Measurements from ENCODE around the gene SEC61B. TPM values are rescaled to one million over a fixed set of nuclear protein-coding genes. Genes with fewer than 3 reads are reported as not detected.

Gene SEC61B
- 198 and 218 TPM in 2 replicates for total RNA-seq

DNA sequence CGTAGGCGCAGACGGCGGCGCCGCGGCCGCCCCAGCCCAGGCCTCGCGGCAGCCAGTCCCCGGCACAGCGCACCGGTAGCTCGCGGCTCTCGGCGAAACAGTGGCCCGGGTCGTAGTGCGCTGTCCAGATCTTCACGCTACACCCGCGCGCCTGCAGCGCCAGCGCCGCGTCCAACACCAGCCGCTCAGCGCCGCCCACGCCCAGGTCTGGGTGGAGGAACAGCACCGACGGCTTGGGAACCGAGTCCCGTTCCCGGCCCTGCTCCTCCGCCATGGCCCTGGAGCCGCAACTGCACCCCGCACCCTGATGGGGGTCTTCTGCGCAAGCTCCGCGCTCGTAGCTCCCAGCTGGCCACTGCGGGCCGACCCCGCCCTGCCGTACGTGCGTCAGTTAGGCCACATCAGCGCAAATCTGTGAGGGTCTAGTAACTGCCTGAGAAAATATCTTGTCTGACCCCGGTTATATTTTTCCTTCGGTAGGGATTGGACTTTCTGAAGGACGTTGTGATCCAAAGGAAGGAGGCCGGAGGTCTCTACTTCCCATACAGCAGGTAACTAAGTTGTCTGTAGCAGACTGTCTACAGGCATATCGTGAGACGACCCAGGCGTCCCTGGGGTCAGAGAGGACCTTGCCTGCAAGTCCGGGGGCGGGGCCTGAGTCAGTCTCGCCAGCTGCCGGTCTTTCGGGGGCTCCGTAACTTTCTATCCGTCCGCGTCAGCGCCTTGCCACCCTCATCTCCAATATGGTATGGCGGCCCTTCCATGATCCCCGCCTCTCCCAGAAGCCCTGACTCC lies at the start of gene SEC61B, which contains the start of gene ALG2:
Gene SEC61B (plus strand): TSS at position 662 of the 795 bp plus-strand sequence. CDS start 82 bp downstream, at position 744.
Gene ALG2 (minus strand): TSS at position 322 of the 795 bp plus-strand sequence. CDS start 48 bp downstream, at position 274.

Other genes starting within 250 kb of the SEC61B start
- 9.8 and 14.4 TPM in 2 replicates for gene TGFBR1, start 117.2 kb upstream of the SEC61B start, total RNA-seq
- 39.9 and 46.1 TPM in 2 replicates for gene ALG2, start 340 bp upstream of the SEC61B start, total RNA-seq

All from myometrial cell (primary cell).